Body of pancreas (tissue), 4 donors: ENCODE results near the gene PFKFB3. TPM values are rescaled to one million over a fixed set of nuclear protein-coding genes. Genes with fewer than 3 reads are reported as not detected.

Experiments
- ATAC-seq: fragments of 150-250 bp; one replicate; pipeline ENCODE4 v1.9.1; 2016
- DNase-seq, 4 donors: peaks; one replicate each; pipeline ENCODE4 v3.0.0-alpha.2; 2019
- H3K27ac ChIP-seq, 4 donors: fragments of 200-600 bp; sonication (generic); 1 replicate in 3 of 4; 2 replicates in 1 of 4; pipeline versions ENCODE4 v1.5.1 to v1.6.1; 2016 to 2019; ENCODE audit warnings: mild to moderate bottlenecking in 1 of 4, mixed read lengths in 1 of 4, moderate library complexity in 1 of 4
- H3K27me3 ChIP-seq, 2 donors: fragments of 200-600 bp; sonication (generic); one replicate each; pipeline ENCODE4 v1.6.0; 2016; ENCODE audit warnings: mild to moderate bottlenecking in 1 of 2
- H3K36me3 ChIP-seq, 2 donors: fragments of 200-600 bp; sonication (generic); replicated peaks in 1 of 2; 2 replicates each; pipeline ENCODE4 v1.5.1; 2016; ENCODE audit warnings: low read depth in 2 of 2; ENCODE audit not compliant: insufficient read depth in 1 of 2
- H3K4me1 ChIP-seq: fragments of 200-600 bp; sonication (generic); one replicate; pipeline ENCODE4 v1.6.0; 2016
- H3K4me3 ChIP-seq, 2 donors: fragments of 200-600 bp; sonication (generic); 1 replicate in 1 of 2; 2 replicates in 1 of 2; pipeline ENCODE4 v1.5.1; 2016 to 2019
- H3K9me3 ChIP-seq, 3 donors: fragments of 200-600 bp; sonication (generic); 1 replicate in 2 of 3; 2 replicates in 1 of 3; pipeline ENCODE4 v1.5.1; 2016
- POLR2A ChIP-seq, 3 donors: fragments of 450-650 bp; IDR thresholded peaks; one replicate each; pipeline ENCODE4 v1.6.1; 2016; ENCODE audit warnings: antibody characterized with exemption in 3 of 3, mild to moderate bottlenecking in 2 of 3
- WGBS, 2 donors: methylation state at CpG; one replicate each; pipeline ENCODE4 v1.1.5; 2017; 5-methylcytosine and 5-hydroxymethylcytosine counted together
- intact Hi-C: fragments of 100-400 bp; cut with DNase I; formaldehyde crosslinking; loops from one replicate; pipeline ENCODE4 v1.15.1; 2023
- total RNA-seq, 2 donors: library from RNA; depleted of rRNA; stranded (reverse); fragments of >200 nt; gene quantifications; one replicate each; pipeline ENCODE4 v1.1.0, GENCODE V29; 2016
- TF ChIP-seq, protein P1 (sequence below), 7 experiments: fragments of 450-650 bp in 4 of 7; fragments of 200-600 bp in 3 of 7; sonication (generic) in 3 of 7; IDR thresholded peaks; one replicate each; pipeline ENCODE4 v1.5.1; 2016 to 2019; ENCODE audit warnings: antibody characterized with exemption in 7 of 7

PFKFB3 gene
- total RNA-seq, 2 donors from 2014 or later: 26.5 to 137 TPM

DNA sequence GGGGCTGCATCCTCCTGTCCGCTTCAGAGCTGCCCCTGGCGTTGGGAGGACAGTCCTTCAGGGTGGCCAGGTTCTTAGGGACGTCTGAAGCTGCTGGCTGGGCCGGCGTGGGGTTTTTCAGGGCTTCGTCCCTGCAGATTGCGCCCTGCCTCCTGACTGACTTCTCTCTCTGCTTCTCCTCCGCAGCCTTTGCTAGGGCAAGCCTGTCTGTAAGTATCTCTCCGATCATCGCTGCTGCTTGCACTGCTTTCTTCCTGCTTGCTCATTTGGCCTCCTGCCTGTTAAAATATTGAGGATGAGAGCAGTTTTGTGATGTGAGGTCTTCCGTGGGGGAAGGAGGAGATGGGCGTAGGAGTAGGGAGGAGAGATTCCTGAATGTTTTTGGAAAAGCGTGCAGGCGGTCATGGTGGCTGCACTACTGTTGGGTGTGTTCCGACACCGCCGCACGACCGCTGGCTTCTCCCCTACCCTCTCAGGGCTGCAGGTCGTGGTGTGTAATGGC is 25.3 kb downstream of the PFKFB3 start:
- peaks cover 4 to 47% of the 10 kb centered on the region in 2 donors for H3K36me3 ChIP-seq
- H3K27me3 ChIP-seq: no peaks in the 10 kb centered on the region
- WGBS, 2 donors: 86 to 91% methylated on average over 12 to 20 of the region's 20 CpGs
- H3K4me3 ChIP-seq: no peak overlapping the region
- no peak for DNase-seq
- intact Hi-C loops: no loop called here
- TF ChIP-seq, protein P1, sequence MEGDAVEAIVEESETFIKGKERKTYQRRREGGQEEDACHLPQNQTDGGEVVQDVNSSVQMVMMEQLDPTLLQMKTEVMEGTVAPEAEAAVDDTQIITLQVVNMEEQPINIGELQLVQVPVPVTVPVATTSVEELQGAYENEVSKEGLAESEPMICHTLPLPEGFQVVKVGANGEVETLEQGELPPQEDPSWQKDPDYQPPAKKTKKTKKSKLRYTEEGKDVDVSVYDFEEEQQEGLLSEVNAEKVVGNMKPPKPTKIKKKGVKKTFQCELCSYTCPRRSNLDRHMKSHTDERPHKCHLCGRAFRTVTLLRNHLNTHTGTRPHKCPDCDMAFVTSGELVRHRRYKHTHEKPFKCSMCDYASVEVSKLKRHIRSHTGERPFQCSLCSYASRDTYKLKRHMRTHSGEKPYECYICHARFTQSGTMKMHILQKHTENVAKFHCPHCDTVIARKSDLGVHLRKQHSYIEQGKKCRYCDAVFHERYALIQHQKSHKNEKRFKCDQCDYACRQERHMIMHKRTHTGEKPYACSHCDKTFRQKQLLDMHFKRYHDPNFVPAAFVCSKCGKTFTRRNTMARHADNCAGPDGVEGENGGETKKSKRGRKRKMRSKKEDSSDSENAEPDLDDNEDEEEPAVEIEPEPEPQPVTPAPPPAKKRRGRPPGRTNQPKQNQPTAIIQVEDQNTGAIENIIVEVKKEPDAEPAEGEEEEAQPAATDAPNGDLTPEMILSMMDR (IDR thresholded peaks at IDR 0.05): no peak
- TF ChIP-seq POLR2A (IDR thresholded peaks at IDR 0.05): no peak
- H3K9me3 ChIP-seq: no peaks in the 10 kb centered on the region
- no peaks in the 10 kb centered on the region for H3K4me1 ChIP-seq
- ATAC-seq: no peak
- H3K27ac ChIP-seq: no peak overlapping the region

DNA sequence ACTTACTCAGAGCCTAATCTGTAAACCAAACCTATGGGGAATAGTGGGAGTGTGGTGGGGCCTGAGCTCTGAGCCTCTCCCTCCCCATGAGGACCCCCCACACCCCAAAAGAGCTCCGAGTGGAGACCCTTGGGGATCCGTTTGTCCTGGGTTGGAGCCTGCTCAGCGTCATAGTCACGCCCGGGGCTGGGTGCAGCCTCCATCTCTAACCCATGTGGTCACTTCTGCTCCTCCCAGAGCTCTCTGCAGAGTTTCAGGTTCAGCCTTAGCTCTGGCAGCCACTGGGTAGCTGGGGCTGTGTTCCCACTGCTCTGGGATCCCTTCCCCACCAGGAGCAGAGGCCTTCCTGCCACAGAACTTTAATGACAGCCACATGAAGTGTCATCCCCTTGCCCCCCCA is 25.9 kb downstream of the PFKFB3 start:
- TF ChIP-seq, protein P1 (IDR thresholded peaks at IDR 0.05): no peak
- no peak for TF ChIP-seq POLR2A (IDR thresholded peaks at IDR 0.05)
- no peak for ATAC-seq
- Histone ChIP-seq H3K27ac (no peak overlapping the region), H3K4me1 (no peaks in the 10 kb centered on the region), H3K36me3 (peaks cover 4 to 52% of the 10 kb centered on the region in 2 donors), H3K4me3 (no peak overlapping the region), H3K27me3 (no peaks in the 10 kb centered on the region), H3K9me3 (no peaks in the 10 kb centered on the region)
- DNase-seq: no peak
- 60 to 72% methylated on average over 5 of the region's 5 CpGs for WGBS, 2 donors
- intact Hi-C loops: no loop called here

DNA sequence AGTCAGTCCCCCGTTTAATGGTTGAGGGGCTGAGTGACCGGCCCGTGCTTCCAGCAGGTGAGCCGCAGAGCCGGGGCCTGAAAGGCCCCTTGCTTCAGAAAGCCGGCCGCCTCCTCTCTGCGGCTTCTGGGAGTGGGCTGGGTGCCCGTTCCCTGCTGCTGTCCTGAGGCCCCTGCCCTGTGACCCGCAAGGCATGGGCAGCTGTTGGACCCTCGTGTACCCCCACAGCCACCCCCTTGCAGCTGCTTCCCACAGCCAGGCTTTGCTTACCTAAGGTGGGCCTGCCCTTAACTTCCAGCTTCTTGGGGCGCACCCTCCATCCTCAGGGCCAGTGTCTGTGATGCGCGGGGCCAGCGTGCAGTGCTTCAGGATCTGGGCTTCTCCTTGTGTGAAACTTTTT is 26.6 kb downstream of the PFKFB3 start:
- H3K36me3 ChIP-seq: peaks cover 0 to 48% of the 10 kb centered on the region in 2 donors
- H3K4me1 ChIP-seq: no peaks in the 10 kb centered on the region
- H3K27ac ChIP-seq: no peak overlapping the region
- DNase-seq (no peak), ATAC-seq (no peak)
- no peaks in the 10 kb centered on the region for H3K9me3 ChIP-seq
- intact Hi-C loops: no loop called here
- no peak overlapping the region for H3K4me3 ChIP-seq
- H3K27me3 ChIP-seq: no peaks in the 10 kb centered on the region
- TF ChIP-seq, protein P1 (IDR thresholded peaks at IDR 0.05): no peak
- TF ChIP-seq POLR2A (IDR thresholded peaks at IDR 0.05): no peak
- 89 to 94% methylated on average over 9 to 13 of the region's 15 CpGs for WGBS, 2 donors

DNA sequence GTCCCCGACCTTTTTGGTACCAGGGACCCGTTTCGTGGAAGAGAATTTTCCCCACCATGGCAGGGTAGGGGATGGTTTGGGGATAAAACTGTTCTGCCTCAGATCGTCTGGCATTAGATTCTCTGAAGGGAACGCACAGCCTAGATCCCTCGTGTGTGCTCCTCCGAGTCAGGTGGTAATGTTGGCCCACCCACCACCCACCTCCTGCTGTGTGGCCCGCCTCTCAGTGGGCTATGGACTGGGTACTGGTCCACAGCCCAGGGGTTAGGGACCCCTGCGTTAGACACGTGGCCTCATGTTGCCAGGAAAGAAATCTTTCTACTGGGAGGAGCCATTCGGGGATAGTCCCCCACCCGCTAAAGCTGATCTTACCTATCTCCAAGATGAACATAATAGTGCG is 27.0 kb downstream of the PFKFB3 start:
- Histone ChIP-seq H3K27ac (no peak overlapping the region), H3K9me3 (no peaks in the 10 kb centered on the region), H3K4me3 (no peak overlapping the region), H3K36me3 (peaks cover 0 to 45% of the 10 kb centered on the region in 2 donors), H3K27me3 (no peaks in the 10 kb centered on the region), H3K4me1 (no peaks in the 10 kb centered on the region)
- TF ChIP-seq, protein P1 (IDR thresholded peaks at IDR 0.05): no peak
- TF ChIP-seq POLR2A (IDR thresholded peaks at IDR 0.05): no peak
- DNase-seq (no peak), ATAC-seq (no peak)
- intact Hi-C loops: no loop called here
- 91 to 92% methylated on average over 10 to 13 of the region's 13 CpGs for WGBS, 2 donors

DNA sequence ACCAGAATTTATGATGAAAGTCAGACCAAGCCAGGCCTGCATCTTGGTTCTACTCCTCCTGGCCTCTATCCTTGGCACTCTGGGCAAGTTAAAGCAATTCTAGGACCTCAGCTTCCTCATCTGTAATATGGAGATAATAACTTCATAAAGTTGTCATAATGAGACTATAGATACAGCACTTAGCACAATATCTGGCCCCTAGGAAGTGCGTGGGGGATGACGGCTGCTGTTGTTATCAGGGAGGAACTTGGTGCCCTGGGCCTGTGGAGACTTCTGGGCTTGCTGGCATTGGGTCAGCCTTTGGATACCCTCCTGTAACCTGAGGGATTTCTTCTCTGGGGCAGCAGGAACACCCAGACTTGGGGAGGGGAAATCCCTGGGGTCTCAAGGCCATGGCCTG is 27.6 kb downstream of the PFKFB3 start:
- Histone ChIP-seq H3K27ac (no peak overlapping the region), H3K36me3 (peaks cover 0 to 40% of the 10 kb centered on the region in 2 donors), H3K4me3 (no peak overlapping the region), H3K9me3 (no peaks in the 10 kb centered on the region), H3K27me3 (no peaks in the 10 kb centered on the region), H3K4me1 (no peaks in the 10 kb centered on the region)
- DNase-seq (no peak), ATAC-seq (no peak)
- no peak for TF ChIP-seq POLR2A (IDR thresholded peaks at IDR 0.05)
- TF ChIP-seq, protein P1 (IDR thresholded peaks at IDR 0.05): no peak
- 94 to 100% methylated on average over 2 of the region's 2 CpGs for WGBS, 2 donors
- intact Hi-C loops: no loop called here
